Neural progenitor cell (in vitro differentiated cells): ENCODE results near the gene CGB2.

Experiments
- EZH2 ChIP-seq: fragments of 200-600 bp; sonication (generic); IDR thresholded peaks from 2 replicates; pipeline ENCODE4 v1.6.1; 2017; ENCODE audit warnings: antibody characterized with exemption, mild to moderate bottlenecking, moderate library complexity
- EZH2phosphoT487 ChIP-seq: fragments of 200-600 bp; sonication (generic); IDR thresholded peaks from 2 replicates; pipeline ENCODE4 v1.6.1; 2017; ENCODE audit warnings: antibody characterized with exemption
- TF ChIP-seq, protein P1 (sequence below): fragments of 200-600 bp; sonication (generic); IDR thresholded peaks from 2 replicates; pipeline ENCODE4 v1.5.1; 2017; ENCODE audit warnings: antibody characterized with exemption, mild to moderate bottlenecking

DNA sequence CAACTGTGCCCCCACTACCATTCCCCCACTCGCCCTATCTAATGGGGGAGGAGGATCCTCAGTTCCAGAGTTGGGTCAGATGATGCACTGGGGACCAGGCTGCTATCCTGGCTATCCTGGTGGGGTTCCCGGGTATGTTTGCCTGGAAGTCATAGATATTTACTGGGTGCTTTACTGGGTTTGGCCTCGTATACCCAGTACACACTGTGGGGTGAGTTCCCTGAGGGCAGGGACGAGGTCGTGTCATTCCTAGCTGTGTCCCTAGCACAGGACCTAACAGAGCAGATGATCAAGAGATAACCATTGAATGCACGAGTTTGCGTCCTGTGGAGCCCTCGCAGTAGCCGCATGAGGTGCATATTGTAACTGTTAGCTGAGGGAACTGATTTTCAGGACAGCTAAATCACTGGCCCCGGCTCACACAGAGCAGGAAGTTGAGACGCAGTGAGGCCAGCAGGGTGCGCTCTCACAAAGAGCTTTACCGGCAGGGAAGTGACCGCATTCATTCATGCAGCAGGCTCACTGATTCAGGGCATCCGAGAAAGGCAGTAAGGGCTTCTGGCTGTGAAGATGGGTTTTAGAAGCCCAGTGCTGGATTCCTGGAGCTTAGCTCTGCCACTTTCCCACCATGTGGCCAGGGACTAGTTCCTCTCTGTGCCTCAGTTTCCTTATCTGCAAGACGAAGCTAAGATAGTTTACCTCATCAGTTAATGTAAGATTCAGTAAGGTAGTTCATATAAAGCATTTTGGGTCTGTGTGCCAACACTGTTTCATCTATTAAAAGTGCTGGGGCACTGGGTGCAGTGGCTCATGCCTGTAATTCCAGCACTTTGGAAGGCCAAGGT lies 32.0 kb upstream of the CGB2 start:
- TF ChIP-seq, protein P1, sequence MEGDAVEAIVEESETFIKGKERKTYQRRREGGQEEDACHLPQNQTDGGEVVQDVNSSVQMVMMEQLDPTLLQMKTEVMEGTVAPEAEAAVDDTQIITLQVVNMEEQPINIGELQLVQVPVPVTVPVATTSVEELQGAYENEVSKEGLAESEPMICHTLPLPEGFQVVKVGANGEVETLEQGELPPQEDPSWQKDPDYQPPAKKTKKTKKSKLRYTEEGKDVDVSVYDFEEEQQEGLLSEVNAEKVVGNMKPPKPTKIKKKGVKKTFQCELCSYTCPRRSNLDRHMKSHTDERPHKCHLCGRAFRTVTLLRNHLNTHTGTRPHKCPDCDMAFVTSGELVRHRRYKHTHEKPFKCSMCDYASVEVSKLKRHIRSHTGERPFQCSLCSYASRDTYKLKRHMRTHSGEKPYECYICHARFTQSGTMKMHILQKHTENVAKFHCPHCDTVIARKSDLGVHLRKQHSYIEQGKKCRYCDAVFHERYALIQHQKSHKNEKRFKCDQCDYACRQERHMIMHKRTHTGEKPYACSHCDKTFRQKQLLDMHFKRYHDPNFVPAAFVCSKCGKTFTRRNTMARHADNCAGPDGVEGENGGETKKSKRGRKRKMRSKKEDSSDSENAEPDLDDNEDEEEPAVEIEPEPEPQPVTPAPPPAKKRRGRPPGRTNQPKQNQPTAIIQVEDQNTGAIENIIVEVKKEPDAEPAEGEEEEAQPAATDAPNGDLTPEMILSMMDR, result peak; percentile 87
- TF ChIP-seq EZH2 (no peak), EZH2phosphoT487 (no peak)
